ENCODE data around the gene CATSPERB.

GRCh38 chr14:91708795-91709194 is 23.1 kb downstream of the CATSPERB start:
- TF ChIP-seq, protein P1, sequence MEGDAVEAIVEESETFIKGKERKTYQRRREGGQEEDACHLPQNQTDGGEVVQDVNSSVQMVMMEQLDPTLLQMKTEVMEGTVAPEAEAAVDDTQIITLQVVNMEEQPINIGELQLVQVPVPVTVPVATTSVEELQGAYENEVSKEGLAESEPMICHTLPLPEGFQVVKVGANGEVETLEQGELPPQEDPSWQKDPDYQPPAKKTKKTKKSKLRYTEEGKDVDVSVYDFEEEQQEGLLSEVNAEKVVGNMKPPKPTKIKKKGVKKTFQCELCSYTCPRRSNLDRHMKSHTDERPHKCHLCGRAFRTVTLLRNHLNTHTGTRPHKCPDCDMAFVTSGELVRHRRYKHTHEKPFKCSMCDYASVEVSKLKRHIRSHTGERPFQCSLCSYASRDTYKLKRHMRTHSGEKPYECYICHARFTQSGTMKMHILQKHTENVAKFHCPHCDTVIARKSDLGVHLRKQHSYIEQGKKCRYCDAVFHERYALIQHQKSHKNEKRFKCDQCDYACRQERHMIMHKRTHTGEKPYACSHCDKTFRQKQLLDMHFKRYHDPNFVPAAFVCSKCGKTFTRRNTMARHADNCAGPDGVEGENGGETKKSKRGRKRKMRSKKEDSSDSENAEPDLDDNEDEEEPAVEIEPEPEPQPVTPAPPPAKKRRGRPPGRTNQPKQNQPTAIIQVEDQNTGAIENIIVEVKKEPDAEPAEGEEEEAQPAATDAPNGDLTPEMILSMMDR (conservative IDR thresholded peaks at IDR 0.05; ENCODE audit: low read length), result no peak
- TF ChIP-seq EZH2phosphoT487 (IDR thresholded peaks at IDR 0.05; ENCODE audit: borderline replicate concordance), result no peak
